A549 (cell line): ENCODE measurements around the gene THRAP3. TPM values are rescaled to one million over a fixed set of nuclear protein-coding genes. Genes with fewer than 3 reads are reported as not detected.
A peak's percentile ranks its signal among the peaks of the same experiment; 100 is the strongest.

Source experiments
- ATAC-seq, 2 experiments: fragments of 200-7000 bp in 1 of 2; fragments of >200 bp in 1 of 2; cut with Nextera tagmentation in 1 of 2; cut with Tn5 transposase in 1 of 2; 3 replicates each; pipeline versions ENCODE4 v1.8.0 to v1.9.1; 2018 to 2020; ENCODE audit warnings: mild to moderate bottlenecking in 1 of 2, moderate library complexity in 1 of 2
- CTCF ChIA-PET: fragments of 300-600 bp; sonication (Branson Sonifier 250); formaldehyde crosslinking; extraction: SDS; loops from one replicate; lab custom pipeline; 2021; ENCODE audit warnings: antibody characterized with exemption, inconsistent platforms; lab: Yijun Ruan, JAX
- POLR2A ChIA-PET: fragments of 350-600 bp; formaldehyde crosslinking; extraction: SDS; loops from one replicate; lab custom pipeline; 2021; ENCODE audit warnings: antibody characterized with exemption, inconsistent platforms; lab: Yijun Ruan, JAX
- DNase-seq, 2 experiments: peaks; one replicate each; pipeline versions ENCODE4 v3.0.0 to v3.0.0-alpha.2; 2011 to 2016; ENCODE audit warnings: low read depth in 1 of 2, low spot score in 1 of 2
- FAIRE-seq: peaks from 2 replicates; lab custom pipeline; 2011; peaks lifted over from hg19 to GRCh38; lab: Jason Lieb, UNC
- H3K27ac ChIP-seq, 2 experiments: fragments of >200 bp; sonication (Bioruptor Twin); formaldehyde crosslinking; 3 replicates each; pipeline ENCODE4 v1.5.1; 2016 to 2017
- H3K4me1 ChIP-seq: fragments of >200 bp; sonication (Bioruptor Twin); formaldehyde crosslinking; 3 replicates; pipeline ENCODE4 v1.6.1; 2016
- H3K4me2 ChIP-seq: fragments of >200 bp; sonication (Bioruptor Twin); formaldehyde crosslinking; 3 replicates; pipeline ENCODE4 v1.6.1; 2016
- H3K4me3 ChIP-seq: fragments of >200 bp; sonication (Bioruptor Twin); formaldehyde crosslinking; 3 replicates; pipeline ENCODE4 v1.5.1; 2016
- H3K9me3 ChIP-seq: fragments of >200 bp; sonication (Bioruptor Twin); formaldehyde crosslinking; 3 replicates; pipeline ENCODE4 v1.6.1; 2016
- ATOH8 ChIP-seq: fragments of 250-450 bp; sonication (Bioruptor Pico); IDR thresholded peaks from 2 replicates; pipeline ENCODE4 v1.5.0; 2020; ENCODE audit warnings: low read depth, mild to moderate bottlenecking, moderate library complexity
- BCL3 ChIP-seq: fragments of >200 bp; sonication (Bioruptor Twin); formaldehyde crosslinking; IDR thresholded peaks from 3 replicates; pipeline ENCODE4 v1.6.1; 2016
- CBX2 ChIP-seq: fragments of 200-600 bp; sonication (generic); IDR thresholded peaks from 2 replicates; pipeline ENCODE4 v1.6.1; 2016; ENCODE audit warnings: low read depth, mild to moderate bottlenecking, borderline replicate concordance
- CEBPB ChIP-seq, 2 experiments: fragments of >200 bp in 1 of 2; sonication (Bioruptor Twin) in 1 of 2; formaldehyde crosslinking in 1 of 2; IDR thresholded peaks; 2 replicates each; pipeline ENCODE4 v1.6.1; 2012 to 2016
- CHD2 ChIP-seq: fragments of 150-350 bp; IDR thresholded peaks from 2 replicates; pipeline ENCODE4 v1.6.1; 2014; ENCODE audit warnings: low read length; ENCODE audit not compliant: partially characterized antibody
- CTCF ChIP-seq: fragments of >200 bp; sonication (Bioruptor Twin); formaldehyde crosslinking; IDR thresholded peaks from 3 replicates; pipeline ENCODE4 v1.5.1; 2016
- EHMT2 ChIP-seq: fragments of 200-600 bp; sonication (generic); IDR thresholded peaks from 2 replicates; pipeline ENCODE4 v1.6.1; 2016; ENCODE audit warnings: antibody characterized with exemption, low read depth, mild to moderate bottlenecking, moderate library complexity
- ELK1 ChIP-seq: fragments of 150-350 bp; IDR thresholded peaks from 2 replicates; pipeline ENCODE4 v1.6.1; 2014; ENCODE audit warnings: low read depth, mild to moderate bottlenecking, low read length
- EP300 ChIP-seq, 2 experiments: fragments of >200 bp; sonication (Bioruptor Twin); formaldehyde crosslinking; IDR thresholded peaks; 2 replicates in 1 of 2; 3 replicates in 1 of 2; pipeline ENCODE4 v1.6.1; 2016 to 2017
- FOSB ChIP-seq: fragments of 250-450 bp; sonication (Bioruptor Pico); IDR thresholded peaks from 2 replicates; pipeline ENCODE4 v1.5.0; 2020; ENCODE audit warnings: mild to moderate bottlenecking, moderate library complexity
- FOSL2 ChIP-seq, 2 experiments: fragments of 450-650 bp in 1 of 2; fragments of >200 bp in 1 of 2; sonication (Bioruptor Twin) in 1 of 2; formaldehyde crosslinking; IDR thresholded peaks; 2 replicates each; pipeline versions ENCODE4 v1.5.0 to v1.6.1; 2016 to 2020; ENCODE audit warnings: mild to moderate bottlenecking in 1 of 2, moderate library complexity in 1 of 2
- GATA3 ChIP-seq: IDR thresholded peaks from 2 replicates; pipeline ENCODE4 v1.6.1; 2012; ENCODE audit warnings: borderline replicate concordance
- HDAC2 ChIP-seq: fragments of 200-600 bp; sonication (generic); IDR thresholded peaks from 2 replicates; pipeline ENCODE4 v1.6.1; 2016
- HMGXB4 ChIP-seq: fragments of 250-450 bp; sonication (Bioruptor Pico); IDR thresholded peaks from 2 replicates; pipeline ENCODE4 v1.5.0; 2021; ENCODE audit warnings: mild to moderate bottlenecking, moderate library complexity, borderline replicate concordance
- HOXB13 ChIP-seq: fragments of 250-450 bp; sonication (Bioruptor Pico); IDR thresholded peaks from 2 replicates; pipeline ENCODE4 v1.5.0; 2020; ENCODE audit warnings: low read depth, mild to moderate bottlenecking, moderate library complexity
- HOXB5 ChIP-seq: fragments of 250-450 bp; sonication (Bioruptor Pico); IDR thresholded peaks from 2 replicates; pipeline ENCODE4 v1.5.0; 2020; ENCODE audit warnings: mild to moderate bottlenecking, moderate library complexity
- JUNB ChIP-seq: fragments of >200 bp; sonication (Bioruptor Twin); formaldehyde crosslinking; IDR thresholded peaks from 2 replicates; pipeline ENCODE4 v1.6.1; 2016
- KDM5A ChIP-seq: fragments of 200-600 bp; sonication (generic); IDR thresholded peaks from 2 replicates; pipeline ENCODE4 v1.6.1; 2016; ENCODE audit warnings: antibody characterized with exemption, mild to moderate bottlenecking
- MAFK ChIP-seq: fragments of 450-650 bp; IDR thresholded peaks from 2 replicates; pipeline ENCODE4 v1.6.1; 2014; ENCODE audit not compliant: partially characterized antibody
- MYC ChIP-seq: IDR thresholded peaks from 2 replicates; pipeline ENCODE4 v1.6.1; 2012; ENCODE audit warnings: mild to moderate bottlenecking, inconsistent platforms, low read length, improper control_type of control experiment, borderline replicate concordance
- NPAS2 ChIP-seq: fragments of 250-450 bp; sonication (Bioruptor Pico); IDR thresholded peaks from 2 replicates; pipeline ENCODE4 v1.8.0; 2022; ENCODE audit warnings: mild to moderate bottlenecking, moderate library complexity, borderline replicate concordance
- NR3C1 ChIP-seq: fragments of >200 bp; sonication (Bioruptor Twin); formaldehyde crosslinking; IDR thresholded peaks from 3 replicates; pipeline ENCODE4 v1.6.1; 2017
- RAD21 ChIP-seq, 2 experiments: fragments of >200 bp in 1 of 2; sonication (Bioruptor Twin) in 1 of 2; formaldehyde crosslinking in 1 of 2; IDR thresholded peaks in 1 of 2; conservative IDR thresholded peaks in 1 of 2; 2 replicates in 1 of 2; 3 replicates in 1 of 2; pipeline ENCODE4 v1.6.1; 2012 to 2018; ENCODE audit warnings: inconsistent platforms in 1 of 2
- RARB ChIP-seq: fragments of 250-450 bp; sonication (Bioruptor Pico); IDR thresholded peaks from 2 replicates; pipeline ENCODE4 v1.8.0; 2021; ENCODE audit warnings: mild to moderate bottlenecking, moderate library complexity
- RFX5 ChIP-seq: fragments of 450-650 bp; IDR thresholded peaks from 2 replicates; pipeline ENCODE4 v1.7.1; 2014; ENCODE audit warnings: antibody characterized with exemption, mild to moderate bottlenecking, moderate library complexity
- RNF2 ChIP-seq: fragments of 200-600 bp; sonication (generic); IDR thresholded peaks from 2 replicates; pipeline ENCODE4 v1.6.1; 2016; ENCODE audit warnings: low read depth, mild to moderate bottlenecking, antibody characterized with exemption, moderate library complexity, borderline replicate concordance
- TP53 ChIP-seq: fragments of 250-450 bp; sonication (Bioruptor Pico); IDR thresholded peaks from 2 replicates; pipeline ENCODE4 v1.5.0; 2021; ENCODE audit warnings: mild to moderate bottlenecking, moderate library complexity
- ZC3H11A ChIP-seq: fragments of 450-650 bp; IDR thresholded peaks from 2 replicates; pipeline ENCODE4 v1.6.1; 2014; ENCODE audit warnings: antibody characterized with exemption, mild to moderate bottlenecking
- ZSCAN20 ChIP-seq: fragments of 250-450 bp; sonication (Bioruptor Pico); IDR thresholded peaks from 2 replicates; pipeline ENCODE4 v1.8.0; 2022; ENCODE audit warnings: mild to moderate bottlenecking, moderate library complexity
- WGBS: methylation state at CpG from one replicate; pipeline ENCODE4 v1.1.6; 2017; ENCODE audit errors: missing lambda C conversion rate; 5-methylcytosine and 5-hydroxymethylcytosine counted together
- polyA minus RNA-seq: library from RNA; depleted of rRNA, polyadenylated mRNA; stranded (reverse); fragments of >200 nt; gene quantifications from 2 replicates; pipeline ENCODE4 v1.2.3, GENCODE V29; 2011; rRNA and poly(A)+ RNA removed
- polyA plus RNA-seq, 4 experiments: library from polyadenylated mRNA; depleted of rRNA in 3 of 4; stranded (reverse); fragments of >200 nt; fragmentation: RNase III in 1 of 4; extraction: RNeasy Plus Mini Kit Qiagen cat#74134 plus additional on column Dnase treatment in 1 of 4; gene quantifications; 2 replicates in 3 of 4; 3 replicates in 1 of 4; pipeline ENCODE4 v1.2.3, GENCODE V29; 2011 to 2017
- TF ChIP-seq, protein P1 (sequence below): fragments of >200 bp; sonication (Bioruptor Twin); formaldehyde crosslinking; IDR thresholded peaks from 2 replicates; pipeline ENCODE4 v1.6.1; 2016
- TF ChIP-seq, protein P2 (sequence below): IDR thresholded peaks from 2 replicates; pipeline ENCODE4 v1.6.1; 2012
- TF ChIP-seq, protein P3 (sequence below): IDR thresholded peaks from 2 replicates; pipeline ENCODE4 v1.6.1; 2012; ENCODE audit warnings: low read depth, borderline replicate concordance

Gene THRAP3
- polyA plus RNA-seq (2011; rRNA removed) (60.7 and 66.5 TPM in 2 replicates), polyA plus RNA-seq (2017; fragmentation: RNase III; extraction: RNeasy Plus Mini Kit Qiagen cat#74134 plus additional on column Dnase treatment) (57.9 to 61.7 TPM (median 60.0 TPM) in 3 replicates), polyA minus RNA-seq (45.3 and 66.3 TPM in 2 replicates)
- 17.4 and 21.9 TPM in 2 replicates for polyA plus RNA-seq (2012; cell fraction: cytosol; rRNA removed)
- 21.1 and 26.4 TPM in 2 replicates for polyA plus RNA-seq (2012; cell fraction: nucleus; rRNA removed)

- WGBS, result 2% methylated on average over 20 of the region's 45 CpGs
- no peak for FAIRE-seq
- TF ChIP-seq HDAC2 (no peak), NR3C1 (no peak), HMGXB4 (CRISPR knock-in tag) (no peak), ZC3H11A (no peak), MYC (peak; percentile 39; the same call in 1 of the 2 replicates), CHD2 (peak; percentile 44), NPAS2 (CRISPR knock-in tag) (no peak), HOXB13 (CRISPR knock-in tag) (no peak), RNF2 (no peak), CEBPB (IDR thresholded peaks at IDR 0.05) (no peak), RAD21 (conservative IDR thresholded peaks at IDR 0.05 in 1 of 2, IDR thresholded peaks at IDR 0.05 in 1 of 2) (no peak; a peak in 1 of 5 replicates), ELK1 (no peak), JUNB (no peak), GATA3 (no peak), TP53 (no peak), RFX5 (0 out of 2 replicates have a peak, but pooled peaks have one; percentile 21), FOSB (no peak), ZSCAN20 (CRISPR knock-in tag) (no peak), ATOH8 (CRISPR knock-in tag) (no peak), FOSL2 (IDR thresholded peaks at IDR 0.05) (no peak), FOSL2 (CRISPR knock-in tag; IDR thresholded peaks at IDR 0.05) (no peak), EP300 (IDR thresholded peaks at IDR 0.05) (no peak), HOXB5 (CRISPR knock-in tag) (no peak), RARB (CRISPR knock-in tag) (no peak), CTCF (no peak), CBX2 (no peak), EHMT2 (no peak), KDM5A (no peak), MAFK (no peak), BCL3 (peak; percentile 38; the same call in 1 of the 3 replicates)
- TF ChIP-seq, protein P1, sequence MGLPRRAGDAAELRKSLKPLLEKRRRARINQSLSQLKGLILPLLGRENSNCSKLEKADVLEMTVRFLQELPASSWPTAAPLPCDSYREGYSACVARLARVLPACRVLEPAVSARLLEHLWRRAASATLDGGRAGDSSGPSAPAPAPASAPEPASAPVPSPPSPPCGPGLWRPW, result no peak
- TF ChIP-seq, protein P2, sequence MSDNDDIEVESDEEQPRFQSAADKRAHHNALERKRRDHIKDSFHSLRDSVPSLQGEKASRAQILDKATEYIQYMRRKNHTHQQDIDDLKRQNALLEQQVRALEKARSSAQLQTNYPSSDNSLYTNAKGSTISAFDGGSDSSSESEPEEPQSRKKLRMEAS, result peak; percentile 78
- TF ChIP-seq, protein P3, sequence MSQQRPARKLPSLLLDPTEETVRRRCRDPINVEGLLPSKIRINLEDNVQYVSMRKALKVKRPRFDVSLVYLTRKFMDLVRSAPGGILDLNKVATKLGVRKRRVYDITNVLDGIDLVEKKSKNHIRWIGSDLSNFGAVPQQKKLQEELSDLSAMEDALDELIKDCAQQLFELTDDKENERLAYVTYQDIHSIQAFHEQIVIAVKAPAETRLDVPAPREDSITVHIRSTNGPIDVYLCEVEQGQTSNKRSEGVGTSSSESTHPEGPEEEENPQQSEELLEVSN, result no peak
Measured at GRCh38 chr1:36223996-36224536, at the start of gene THRAP3. Gene THRAP3, plus strand, starts transcription at chr1:36224443. Its CDS starts 58,121 bp downstream, at chr1:36282564.

More at GRCh38 chr1:36223996-36224536, at the start of gene THRAP3:
- Histone ChIP-seq H3K27ac (peak within 1 kb of the TSS; percentile 93 to 98), H3K4me1 (peaks cover 19% of the 10 kb centered on the region), H3K4me2 (peak within 1 kb of the TSS; percentile 93), H3K4me3 (peak within 1 kb of the TSS; percentile 65), H3K9me3 (no peaks in the 10 kb centered on the region)
- ATAC-seq, result peak; percentile 96 to 97
- POLR2A ChIA-PET, result interaction anchor here (0.5 to 3.1 kb wide), 13 partner anchors 14 to 240 kb away, joined by 3 to 23 read pairs (median 4); partner anchors contain the start of genes MRPS15, SH3D21 and TRAPPC3
- peak; percentile 89 to 99 for DNase-seq
- CTCF ChIA-PET, result interaction anchor here (1.0 to 2.4 kb wide), 9 partner anchors 12 to 76 kb away, joined by 3 to 11 read pairs (median 6); partner anchors contain the start of genes MAP7D1 and TRAPPC3
